ENCODE results near the gene NEMF. TPM values are rescaled to one million over a fixed set of nuclear protein-coding genes. Genes with fewer than 3 reads are reported as not detected.

The NEMF gene
- total RNA-seq, 1 donor from 2014 or later = 61.5 TPM

GRCh38 chr14:49853158-49853477 is 530 bp upstream of the NEMF start:
- Histone ChIP-seq H3K4me3 (ENCODE audit: insufficient read depth, low read depth, low read length) (peak overlapping the region; percentile 95), H4K20me1 (ENCODE audit: insufficient read depth, low read length) (no peaks in the 10 kb centered on the region), H3K79me2 (ENCODE audit: insufficient read depth, low read length) (peaks cover 45% of the 10 kb centered on the region), H3K27me3 (ENCODE audit: insufficient read depth, low read length) (no peaks in the 10 kb centered on the region), H3K27ac (ENCODE audit: low read depth, low read length) (peak overlapping the region; percentile 92), H2AFZ (ENCODE audit: low read depth, low read length) (peak overlapping the region; percentile 94), H3K4me2 (ENCODE audit: low read length) (peak overlapping the region; percentile 89), H3K36me3 (ENCODE audit: insufficient read depth, low read length) (peaks cover 16% of the 10 kb centered on the region), H3K9ac (ENCODE audit: low read length) (peak overlapping the region; percentile 98), H3K9me3 (ENCODE audit: insufficient read depth, low read depth, low read length) (no peaks in the 10 kb centered on the region), H3K4me1 (ENCODE audit: insufficient read depth, low read length) (no peaks in the 10 kb centered on the region)
- peak overlapping the region; percentile 93 for H3K4me3 Mint-ChIP-seq (ENCODE audit: unreplicated experiment)
- peaks cover 6% of the 10 kb centered on the region for H3K4me1 Mint-ChIP-seq (ENCODE audit: low read depth, unreplicated experiment)
- no peaks in the 10 kb centered on the region for H3K27me3 Mint-ChIP-seq (ENCODE audit: low read depth, unreplicated experiment)
- H3K9me3 Mint-ChIP-seq (ENCODE audit: unreplicated experiment) = no peaks in the 10 kb centered on the region
- TF ChIP-seq EZH2 (IDR thresholded peaks at IDR 0.05; ENCODE audit: insufficient read depth, low read length) = no peak
- TF ChIP-seq, protein P1, sequence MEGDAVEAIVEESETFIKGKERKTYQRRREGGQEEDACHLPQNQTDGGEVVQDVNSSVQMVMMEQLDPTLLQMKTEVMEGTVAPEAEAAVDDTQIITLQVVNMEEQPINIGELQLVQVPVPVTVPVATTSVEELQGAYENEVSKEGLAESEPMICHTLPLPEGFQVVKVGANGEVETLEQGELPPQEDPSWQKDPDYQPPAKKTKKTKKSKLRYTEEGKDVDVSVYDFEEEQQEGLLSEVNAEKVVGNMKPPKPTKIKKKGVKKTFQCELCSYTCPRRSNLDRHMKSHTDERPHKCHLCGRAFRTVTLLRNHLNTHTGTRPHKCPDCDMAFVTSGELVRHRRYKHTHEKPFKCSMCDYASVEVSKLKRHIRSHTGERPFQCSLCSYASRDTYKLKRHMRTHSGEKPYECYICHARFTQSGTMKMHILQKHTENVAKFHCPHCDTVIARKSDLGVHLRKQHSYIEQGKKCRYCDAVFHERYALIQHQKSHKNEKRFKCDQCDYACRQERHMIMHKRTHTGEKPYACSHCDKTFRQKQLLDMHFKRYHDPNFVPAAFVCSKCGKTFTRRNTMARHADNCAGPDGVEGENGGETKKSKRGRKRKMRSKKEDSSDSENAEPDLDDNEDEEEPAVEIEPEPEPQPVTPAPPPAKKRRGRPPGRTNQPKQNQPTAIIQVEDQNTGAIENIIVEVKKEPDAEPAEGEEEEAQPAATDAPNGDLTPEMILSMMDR (IDR thresholded peaks at IDR 0.05; ENCODE audit: insufficient read depth, low read depth, low read length) = no peak
- peaks cover 1% of the 10 kb centered on the region for H3K36me3 Mint-ChIP-seq (ENCODE audit: low read depth, unreplicated experiment)
- FAIRE-seq = no peak
- peak overlapping the region; percentile 97 for H3K27ac Mint-ChIP-seq (ENCODE audit: unreplicated experiment)
- DNase-seq (ENCODE audit: low read depth) = no peak

GRCh38 chr14:49851813-49852212 is 775 bp downstream of the NEMF start:
- H3K9me3 Mint-ChIP-seq (ENCODE audit: unreplicated experiment) = no peaks in the 10 kb centered on the region

More at GRCh38 chr14:49851813-49852212, 775 bp downstream of the NEMF start:
- Mint-ChIP-seq H3K4me1 (ENCODE audit: low read depth, unreplicated experiment) (no peaks in the 10 kb centered on the region), H3K27me3 (ENCODE audit: low read depth, unreplicated experiment) (no peaks in the 10 kb centered on the region), H3K4me3 (ENCODE audit: unreplicated experiment) (peak overlapping the region; percentile 93), H3K36me3 (ENCODE audit: low read depth, unreplicated experiment) (peaks cover 1% of the 10 kb centered on the region), H3K27ac (ENCODE audit: unreplicated experiment) (peak overlapping the region; percentile 97)
- peak overlapping the region; percentile 98 for H3K9ac ChIP-seq (ENCODE audit: low read length)
- H3K4me3 ChIP-seq (ENCODE audit: insufficient read depth, low read depth, low read length) = peak overlapping the region; percentile 95
- H2AFZ ChIP-seq (ENCODE audit: low read depth, low read length) = peak overlapping the region; percentile 94
- no peaks in the 10 kb centered on the region for H3K4me1 ChIP-seq (ENCODE audit: insufficient read depth, low read length)
- H3K27me3 ChIP-seq (ENCODE audit: insufficient read depth, low read length) = no peaks in the 10 kb centered on the region
- DNase-seq (ENCODE audit: low read depth) (no peak), FAIRE-seq (no peak)
- H3K36me3 ChIP-seq (ENCODE audit: insufficient read depth, low read length) = peaks cover 16% of the 10 kb centered on the region
- peak overlapping the region; percentile 92 for H3K27ac ChIP-seq (ENCODE audit: low read depth, low read length)
- H4K20me1 ChIP-seq (ENCODE audit: insufficient read depth, low read length) = no peaks in the 10 kb centered on the region
- H3K9me3 ChIP-seq (ENCODE audit: insufficient read depth, low read depth, low read length) = no peaks in the 10 kb centered on the region
- peak overlapping the region; percentile 89 for H3K4me2 ChIP-seq (ENCODE audit: low read length)
- H3K79me2 ChIP-seq (ENCODE audit: insufficient read depth, low read length) = peaks cover 48% of the 10 kb centered on the region
- no peak for TF ChIP-seq EZH2 (IDR thresholded peaks at IDR 0.05; ENCODE audit: insufficient read depth, low read length)
- TF ChIP-seq, protein P1 (IDR thresholded peaks at IDR 0.05; ENCODE audit: insufficient read depth, low read depth, low read length) = no peak
